ENCODE measurements around the gene NAB1.
A peak's percentile ranks its signal among the peaks of the same experiment; 100 is the strongest.
"Not testable (repeated sequence)": the region's sequence is repeated elsewhere in the genome, so short reads cannot be mapped to it uniquely, and the experiment has no call there.

NAB1 gene, protein sequence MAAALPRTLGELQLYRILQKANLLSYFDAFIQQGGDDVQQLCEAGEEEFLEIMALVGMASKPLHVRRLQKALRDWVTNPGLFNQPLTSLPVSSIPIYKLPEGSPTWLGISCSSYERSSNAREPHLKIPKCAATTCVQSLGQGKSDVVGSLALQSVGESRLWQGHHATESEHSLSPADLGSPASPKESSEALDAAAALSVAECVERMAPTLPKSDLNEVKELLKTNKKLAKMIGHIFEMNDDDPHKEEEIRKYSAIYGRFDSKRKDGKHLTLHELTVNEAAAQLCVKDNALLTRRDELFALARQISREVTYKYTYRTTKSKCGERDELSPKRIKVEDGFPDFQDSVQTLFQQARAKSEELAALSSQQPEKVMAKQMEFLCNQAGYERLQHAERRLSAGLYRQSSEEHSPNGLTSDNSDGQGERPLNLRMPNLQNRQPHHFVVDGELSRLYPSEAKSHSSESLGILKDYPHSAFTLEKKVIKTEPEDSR

DNA sequence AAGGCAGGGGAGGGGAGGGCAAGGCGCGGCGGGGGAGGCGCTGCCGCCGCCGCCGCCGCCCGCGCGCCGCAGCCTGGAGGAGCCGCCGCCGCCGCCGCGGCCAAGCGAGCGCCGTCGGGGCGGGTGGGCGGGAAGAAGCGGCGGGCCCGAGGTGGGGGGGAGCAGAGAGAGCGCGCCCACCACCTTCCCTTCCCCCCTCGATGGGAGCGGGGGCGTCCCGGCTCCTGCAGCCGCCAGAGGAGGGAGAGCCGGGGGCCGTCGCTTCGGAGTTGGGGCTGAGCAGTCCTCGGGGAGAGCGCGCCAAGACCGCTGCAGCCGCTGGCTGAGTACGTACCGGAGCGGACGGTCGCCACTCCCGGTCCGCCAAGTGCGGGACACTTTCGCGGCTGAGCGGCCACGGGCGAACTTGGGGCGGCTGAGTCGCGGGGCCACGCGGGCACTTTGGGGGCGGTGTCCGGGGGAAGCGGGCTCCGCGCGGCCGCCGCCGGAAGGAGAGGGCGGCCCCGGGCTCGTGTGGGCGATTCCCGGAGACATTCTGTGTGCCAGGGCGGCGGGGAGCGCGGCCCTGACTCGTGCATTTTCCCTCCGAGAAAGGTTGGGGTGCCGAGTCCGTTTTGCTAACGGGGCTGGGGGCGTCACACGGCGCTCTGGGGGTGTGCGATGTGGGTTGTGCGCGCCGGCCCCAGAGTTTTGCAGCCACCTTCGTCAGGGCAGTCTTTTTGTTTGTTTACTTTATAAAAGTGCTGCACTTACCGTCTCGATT, at the start of gene NAB1:
TSS of gene NAB1 (plus strand) at position 49 of the 763 bp plus-strand sequence. CDS start 10,094 bp downstream, outside the sequence.
- DNase-seq (ENCODE audit: low read depth in 2 of 2): peak; percentile 55 to 60

DNA sequence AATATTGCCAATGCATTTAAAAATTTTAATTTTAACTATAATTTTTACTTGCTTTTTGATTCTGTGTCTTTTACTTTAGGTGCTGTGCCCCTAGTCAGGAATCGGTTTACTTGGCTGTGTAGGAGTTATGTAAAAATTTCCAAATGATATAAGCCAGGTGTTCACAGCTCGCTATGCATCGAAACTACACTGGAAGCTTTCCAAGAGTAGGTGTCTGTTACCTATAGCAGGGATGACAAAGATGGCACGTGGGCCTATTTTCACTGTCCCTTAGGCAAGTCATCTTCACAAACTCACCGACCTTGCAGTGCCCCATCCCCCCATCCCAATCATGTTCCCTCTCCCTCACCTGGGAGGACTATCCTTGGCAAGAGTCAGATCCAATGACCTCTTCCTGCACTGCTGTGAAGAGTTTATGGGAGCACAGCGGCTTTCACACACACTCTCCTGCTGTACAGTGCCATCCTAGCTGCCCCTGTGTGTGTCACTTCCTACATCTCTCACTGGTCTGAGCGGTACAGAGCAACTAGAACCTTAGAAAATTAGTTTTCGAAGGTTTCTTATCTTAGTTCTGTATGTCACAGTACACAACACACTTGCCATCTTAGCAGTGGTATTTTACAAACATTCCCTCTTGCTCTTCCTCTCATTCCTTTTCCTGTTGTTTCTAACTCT, 49.2 kb upstream of the NAB1 start:
- DNase-seq (ENCODE audit: low read depth in 2 of 2): no peak

DNA sequence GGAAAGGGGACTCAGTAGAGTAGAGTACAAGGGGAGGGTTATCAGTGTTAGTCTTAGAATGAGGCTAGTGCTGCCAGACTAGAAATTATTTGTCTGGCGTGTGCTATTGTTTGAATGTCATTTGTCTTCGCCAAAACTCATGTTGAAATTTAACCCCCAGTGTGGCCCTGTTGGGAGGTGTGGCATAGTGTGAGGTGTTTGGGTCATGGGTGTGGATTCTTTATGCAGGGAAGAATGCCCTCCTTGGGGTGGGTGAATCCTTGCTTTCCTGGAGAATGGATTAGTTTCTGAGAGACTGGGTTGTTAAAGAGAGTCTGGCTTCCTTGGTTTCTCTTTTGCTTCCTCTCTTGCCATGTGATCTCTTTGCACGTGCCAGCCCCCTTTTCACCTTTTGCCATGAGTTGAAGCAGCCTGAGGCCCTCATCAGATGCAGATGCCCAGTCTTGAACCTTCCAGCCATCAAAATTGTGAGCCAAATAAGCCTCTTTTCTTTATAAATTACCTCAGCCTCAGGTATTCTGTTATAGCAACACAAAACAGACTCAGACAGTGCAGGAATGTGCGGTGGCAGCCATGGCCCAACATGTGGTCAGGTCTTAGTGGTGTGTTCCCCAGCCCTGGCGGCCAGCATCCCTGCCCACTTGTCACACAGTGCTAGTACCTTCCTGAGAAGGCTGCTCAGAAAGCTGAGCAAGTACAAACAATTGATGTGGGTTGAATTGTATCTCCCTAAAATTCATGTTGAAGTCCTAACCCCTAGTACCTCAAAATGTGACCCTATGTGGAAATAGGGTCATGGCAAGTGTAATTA, 48.4 kb upstream of the NAB1 start:
- no peak for DNase-seq (ENCODE audit: low read depth in 2 of 2)

DNA sequence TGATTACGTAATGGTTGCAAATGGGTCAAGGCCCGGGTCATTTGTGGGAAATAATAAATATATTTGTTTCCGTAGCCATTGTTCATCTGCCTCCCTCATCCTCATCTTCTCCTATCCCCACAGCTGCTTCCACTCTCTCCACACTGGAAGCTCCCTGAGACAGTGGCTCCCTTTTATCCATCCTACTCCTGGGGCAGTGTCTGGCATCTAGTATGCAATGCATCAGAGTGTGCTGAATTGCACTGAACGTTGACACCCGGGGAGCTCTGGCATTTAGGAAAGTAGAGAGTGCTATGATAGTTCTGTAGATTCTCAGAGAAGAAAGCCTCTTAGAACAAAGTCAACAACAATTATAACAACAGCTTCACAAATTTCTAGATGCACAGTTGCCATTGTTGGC, 45.5 kb upstream of the NAB1 start:
- no peak for DNase-seq (ENCODE audit: low read depth in 2 of 2)

DNA sequence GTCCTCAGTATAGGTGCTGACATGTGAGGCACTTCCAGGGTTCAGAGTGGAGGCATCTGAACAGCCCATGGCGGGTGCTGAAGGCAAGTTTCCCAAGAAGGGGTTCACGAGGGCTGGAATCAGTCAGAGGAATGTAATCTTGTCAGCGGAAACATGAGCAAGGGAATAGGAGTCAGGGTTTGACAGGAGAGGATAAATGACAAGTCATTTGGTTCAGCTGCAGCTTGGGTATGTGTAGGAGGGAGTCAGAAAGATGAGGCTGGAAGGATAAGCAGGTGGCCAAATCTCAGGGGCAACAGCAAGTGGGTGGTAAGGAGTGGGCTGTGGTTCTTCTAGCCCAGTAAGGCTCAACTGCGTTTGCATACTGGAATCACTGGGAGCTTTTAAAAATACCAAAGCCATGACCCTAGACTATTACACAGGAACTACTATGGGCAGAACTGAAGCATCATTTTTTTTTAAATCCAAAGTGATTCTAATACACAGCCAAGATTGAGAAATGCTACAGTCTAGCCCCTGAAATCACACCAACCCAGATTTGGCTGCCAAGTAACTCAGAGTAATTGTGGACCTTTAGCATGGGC, 41.8 kb upstream of the NAB1 start:
- DNase-seq (ENCODE audit: low read depth in 2 of 2): no peak

DNA sequence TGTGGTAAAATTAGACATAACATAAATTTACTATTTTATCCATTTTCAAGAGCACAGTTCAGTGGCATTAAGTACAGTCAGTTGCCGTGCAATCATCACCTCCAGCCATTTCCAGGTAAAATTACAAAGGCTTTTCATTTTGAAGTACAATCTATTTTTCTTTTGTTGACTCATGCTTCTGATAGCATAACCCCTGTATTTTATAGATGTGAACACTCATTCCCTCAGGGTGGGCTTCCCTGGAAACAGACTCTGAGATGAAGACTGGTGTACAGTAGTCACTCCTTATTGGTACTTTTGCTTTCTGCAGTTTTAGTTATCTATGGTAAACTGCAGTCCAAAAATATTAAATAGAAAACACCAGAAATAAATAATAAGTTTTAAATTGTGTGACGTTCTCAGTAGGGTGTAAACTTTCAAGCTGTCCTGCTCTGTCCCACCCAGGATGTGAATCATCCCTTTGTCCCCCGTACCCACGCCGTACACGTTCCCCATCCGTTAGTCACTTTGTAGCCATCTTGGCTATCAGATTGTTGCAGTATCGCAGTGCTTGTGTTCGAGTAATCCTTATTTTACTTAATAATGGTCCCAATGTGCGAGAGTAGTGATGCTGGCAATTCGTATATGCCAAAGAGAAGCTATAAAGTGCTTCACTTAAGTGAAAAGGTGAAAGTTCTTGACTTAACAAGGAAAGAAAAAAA, 41.1 kb upstream of the NAB1 start:
- no peak for DNase-seq (ENCODE audit: low read depth in 2 of 2)

DNA sequence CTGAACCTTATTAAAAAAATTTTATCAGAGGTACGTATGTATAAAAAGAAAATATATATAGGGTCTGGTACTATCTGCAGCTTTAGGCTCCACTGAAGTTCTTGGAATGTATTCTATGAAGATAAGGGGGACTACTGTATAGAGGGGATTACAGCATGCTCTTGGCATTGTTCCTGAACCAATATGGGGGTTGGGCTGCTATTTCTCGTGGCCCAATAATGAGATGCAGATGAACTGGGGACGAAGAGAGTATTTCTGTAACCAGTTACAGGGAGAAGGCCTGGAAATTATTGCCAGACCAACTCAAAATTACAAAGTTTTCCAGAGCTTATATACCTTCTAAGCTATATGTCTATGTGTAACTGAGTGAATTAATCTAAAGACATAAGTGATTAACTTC, 40.0 kb upstream of the NAB1 start:
- DNase-seq (ENCODE audit: low read depth in 2 of 2): not testable (repeated sequence)

DNA sequence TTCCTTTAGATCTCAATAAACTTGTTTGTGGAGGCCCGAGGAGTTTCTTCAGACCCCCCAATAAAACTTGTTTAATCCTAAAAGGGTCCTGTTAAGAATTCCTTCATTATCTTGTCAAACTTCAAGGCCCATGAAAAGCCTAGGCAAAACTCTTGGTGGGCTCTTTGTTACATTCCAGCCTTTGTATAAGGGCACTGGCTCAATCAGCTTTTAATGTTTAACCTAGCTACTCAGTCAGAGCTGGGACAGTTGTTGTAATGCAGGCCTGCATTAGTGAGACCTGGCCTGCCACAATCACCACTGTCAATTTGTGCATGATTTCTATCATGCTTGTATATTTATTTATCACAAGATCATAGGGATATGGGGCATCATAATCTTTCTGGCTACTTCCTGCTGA, 39.5 kb upstream of the NAB1 start:
- DNase-seq (ENCODE audit: low read depth in 2 of 2): not testable (repeated sequence)

DNA sequence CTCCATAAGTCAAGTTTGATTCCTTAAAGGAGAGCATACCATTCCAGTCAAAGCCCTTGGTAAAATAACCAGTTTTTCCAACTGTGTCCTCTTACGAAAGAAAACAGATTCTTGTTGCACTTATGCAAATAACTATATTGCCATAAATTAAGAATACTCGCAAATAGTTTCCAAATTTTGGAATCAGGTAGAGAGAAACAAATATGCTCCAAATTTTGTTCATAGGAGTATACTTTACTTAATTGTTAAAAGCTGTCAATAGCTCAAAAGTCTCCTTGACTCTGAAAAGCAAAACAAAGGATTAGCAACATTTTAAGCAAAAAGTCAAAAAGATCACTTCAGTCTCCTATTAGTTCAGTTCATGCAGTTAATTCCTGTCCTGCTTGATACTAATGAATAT, 38.4 kb upstream of the NAB1 start:
- DNase-seq (ENCODE audit: low read depth in 2 of 2): not testable (repeated sequence)

DNA sequence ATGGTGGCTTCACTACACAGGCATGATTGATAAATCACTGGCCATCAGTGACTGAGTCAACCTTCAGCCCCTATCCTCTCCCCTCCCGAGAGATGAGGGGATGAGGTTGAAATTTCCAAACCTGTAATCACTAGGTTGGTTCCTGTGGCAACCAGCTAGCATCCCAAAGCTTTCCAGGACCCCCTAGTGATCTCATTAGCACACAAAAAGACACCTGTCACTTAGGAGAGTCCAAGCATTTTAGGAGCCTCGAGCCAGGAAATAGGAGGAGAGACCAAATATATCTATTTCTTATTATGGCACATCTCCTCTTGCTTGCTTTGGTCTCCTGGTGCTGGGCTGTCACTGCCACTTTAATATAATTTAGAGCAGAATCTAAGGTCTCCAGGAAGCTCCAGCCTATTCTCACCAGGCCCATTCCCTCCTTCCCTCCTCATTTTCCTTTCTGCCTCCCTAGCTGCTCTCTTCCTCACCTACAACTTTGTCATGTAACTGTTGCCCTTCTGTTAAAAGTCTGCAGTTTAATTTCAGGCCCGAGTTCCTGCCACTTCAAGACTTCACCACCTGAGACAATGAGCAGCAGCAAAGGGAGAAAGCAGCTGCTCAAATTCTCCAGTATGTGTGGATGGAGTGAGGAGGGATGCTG, 33.2 kb upstream of the NAB1 start:
- no peak for DNase-seq (ENCODE audit: low read depth in 2 of 2)

DNA sequence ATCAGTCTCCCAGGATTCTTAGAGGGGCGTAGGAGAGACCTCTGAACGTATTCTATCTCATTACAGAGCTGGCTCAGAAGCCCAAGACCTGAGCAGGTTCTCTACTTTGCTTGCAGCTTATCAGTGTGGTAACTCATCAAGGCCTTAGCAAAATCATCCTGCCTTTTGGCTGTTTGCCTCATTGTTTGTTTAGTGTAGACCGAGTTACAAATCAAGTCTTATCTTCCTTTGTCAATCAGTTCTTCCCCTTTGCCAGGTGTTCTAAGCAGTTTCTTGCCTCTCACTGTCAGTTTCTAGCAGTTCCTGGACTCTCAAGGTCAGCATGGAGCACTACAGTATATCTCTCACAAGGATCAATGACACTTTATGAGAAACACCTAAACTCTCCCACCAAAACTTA, 30.9 kb upstream of the NAB1 start:
- no peak for DNase-seq (ENCODE audit: low read depth in 2 of 2)

DNA sequence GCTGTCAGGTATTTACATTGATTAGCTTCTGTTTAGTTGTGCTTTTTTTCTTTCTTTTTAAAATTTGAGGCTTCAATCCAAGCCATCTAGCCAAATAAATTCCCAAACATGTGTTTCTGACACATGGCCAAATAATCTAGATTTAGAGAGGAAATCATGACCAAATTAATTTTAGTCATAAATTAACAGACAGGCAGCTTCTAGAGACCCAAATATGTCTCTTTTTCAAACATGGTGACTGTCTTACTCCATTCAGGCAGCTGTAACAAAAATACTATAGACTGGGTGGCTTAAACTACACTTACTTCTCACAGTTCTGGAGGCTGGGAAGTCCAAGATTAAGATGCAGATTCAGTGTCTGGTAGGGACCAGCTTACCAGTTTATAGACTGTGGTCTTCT, 23.2 kb upstream of the NAB1 start:
- no peak for DNase-seq (ENCODE audit: low read depth in 2 of 2)

DNA sequence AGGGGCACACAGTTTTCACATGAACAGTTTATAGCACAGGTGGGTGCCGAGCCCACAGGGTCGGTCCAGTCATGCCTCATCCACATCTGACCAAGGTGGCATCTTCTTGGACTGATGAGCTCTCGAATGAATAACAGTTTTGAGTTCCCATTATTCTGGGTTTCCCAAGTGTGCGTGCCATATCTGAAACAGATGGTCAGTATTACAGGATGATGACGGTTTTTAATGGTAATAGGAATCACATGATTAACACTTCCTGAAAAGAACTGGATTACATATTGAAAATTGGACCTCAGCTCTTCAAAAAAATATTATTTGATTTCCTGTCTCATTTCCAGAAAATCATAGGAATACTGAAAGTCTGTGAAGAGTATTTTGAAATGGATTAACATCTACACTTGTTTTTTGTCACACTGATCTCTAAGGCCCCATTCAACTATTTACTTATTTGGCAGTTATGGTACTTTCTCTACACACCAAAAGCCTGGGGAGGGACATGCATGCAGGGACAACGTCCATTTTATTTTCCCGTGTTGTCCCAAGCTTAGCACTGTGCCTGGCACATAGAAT, 22.2 kb upstream of the NAB1 start:
- DNase-seq (ENCODE audit: low read depth in 2 of 2): no peak

DNA sequence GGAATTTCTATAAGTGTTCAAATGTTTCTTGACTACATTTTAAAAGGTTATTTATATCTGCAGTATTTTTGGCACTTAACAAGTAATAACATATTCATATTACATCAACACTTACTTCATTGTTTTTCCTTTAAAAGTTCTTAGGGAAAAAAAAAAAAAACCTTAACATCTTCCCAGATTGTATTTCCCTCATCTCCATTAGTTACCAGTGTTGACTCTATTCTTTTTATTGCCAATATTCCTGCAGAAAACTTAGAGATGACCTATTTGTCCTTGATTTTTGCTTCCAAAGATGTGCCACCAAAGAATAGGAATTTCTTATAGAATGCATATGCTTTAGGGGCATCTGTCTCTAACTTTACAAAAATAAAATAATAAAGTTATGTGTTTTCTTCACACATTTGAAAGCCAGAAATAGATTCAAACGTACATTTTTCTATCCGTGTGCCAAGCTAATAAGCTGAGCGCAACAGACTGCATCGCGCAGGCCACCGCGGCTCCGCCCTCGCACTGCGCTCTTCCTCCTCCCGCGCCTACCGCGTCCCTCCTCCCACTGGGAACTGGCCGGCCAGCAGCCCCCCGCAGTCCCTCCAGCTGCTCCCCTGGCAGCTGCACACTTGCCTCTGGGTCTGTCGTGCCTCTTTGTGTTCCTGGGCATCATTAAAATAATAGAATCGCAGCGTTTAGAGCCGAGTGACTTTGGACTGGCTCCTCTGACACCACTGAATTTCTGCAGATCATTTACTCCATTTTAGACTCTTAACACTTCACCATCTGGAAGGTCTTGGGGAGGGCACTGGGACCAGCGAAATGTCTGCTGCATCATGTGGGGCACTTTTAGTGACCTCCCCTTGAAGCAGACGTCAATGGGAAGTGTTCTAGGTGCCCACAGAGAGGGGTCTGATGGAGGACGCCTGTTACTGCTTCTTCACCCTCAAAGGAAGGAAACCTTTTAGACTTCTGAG, 21.2 kb upstream of the NAB1 start:
- no peak for DNase-seq (ENCODE audit: low read depth in 2 of 2)

DNA sequence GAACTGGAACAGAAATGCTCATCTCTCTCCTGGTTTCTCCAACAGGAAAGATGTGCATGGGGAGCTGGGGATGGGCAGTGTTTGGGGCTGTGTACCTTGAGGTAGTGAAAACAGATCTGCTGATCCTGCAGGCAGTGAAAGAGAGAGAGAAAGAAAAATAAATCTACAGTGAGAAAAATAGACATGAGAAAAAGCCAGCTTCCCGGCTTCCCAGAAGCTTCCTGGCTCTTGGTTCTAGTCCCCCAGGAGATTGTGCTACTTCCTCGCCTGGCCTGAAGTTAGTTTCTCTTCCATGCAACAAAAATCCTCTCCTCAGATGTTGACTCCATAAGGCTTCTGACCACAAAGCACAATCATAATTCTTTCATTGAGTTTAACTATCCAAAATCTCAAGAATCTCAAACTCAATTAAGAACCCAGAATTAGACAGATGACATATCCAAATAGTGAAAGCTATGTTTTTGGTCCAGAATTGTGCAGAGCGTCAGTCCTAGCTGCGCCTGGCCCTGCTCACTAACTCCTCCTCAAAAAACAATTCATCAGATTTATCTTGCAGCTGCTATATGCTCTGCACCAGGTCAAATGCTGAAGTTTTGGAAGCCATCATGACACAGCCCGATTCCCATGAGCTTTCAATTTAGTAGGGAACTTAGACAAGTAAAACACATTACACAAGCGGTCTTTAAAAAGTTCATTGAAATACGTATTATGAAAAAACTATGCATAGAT, 20.1 kb upstream of the NAB1 start:
- DNase-seq (ENCODE audit: low read depth in 2 of 2): no peak

DNA sequence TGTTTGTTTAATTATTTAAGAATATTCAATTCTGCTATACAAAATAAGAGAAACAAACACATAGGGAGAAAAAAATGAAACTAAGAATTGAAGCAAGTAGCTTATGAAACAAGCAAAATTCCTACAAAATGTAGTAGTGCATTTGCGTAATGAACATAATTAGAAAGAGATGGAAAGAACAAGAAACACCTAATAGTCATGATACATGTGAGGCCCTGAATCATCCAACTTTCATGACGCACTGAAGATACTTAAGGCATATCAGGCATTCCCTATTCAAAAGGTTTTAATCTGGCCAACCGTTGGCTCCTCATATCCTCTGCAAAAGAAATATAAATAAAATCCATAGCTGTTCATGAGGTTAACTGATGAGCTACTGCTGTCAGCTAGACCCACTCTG, 14.5 kb upstream of the NAB1 start:
- no peak for DNase-seq (ENCODE audit: low read depth in 2 of 2)

DNA sequence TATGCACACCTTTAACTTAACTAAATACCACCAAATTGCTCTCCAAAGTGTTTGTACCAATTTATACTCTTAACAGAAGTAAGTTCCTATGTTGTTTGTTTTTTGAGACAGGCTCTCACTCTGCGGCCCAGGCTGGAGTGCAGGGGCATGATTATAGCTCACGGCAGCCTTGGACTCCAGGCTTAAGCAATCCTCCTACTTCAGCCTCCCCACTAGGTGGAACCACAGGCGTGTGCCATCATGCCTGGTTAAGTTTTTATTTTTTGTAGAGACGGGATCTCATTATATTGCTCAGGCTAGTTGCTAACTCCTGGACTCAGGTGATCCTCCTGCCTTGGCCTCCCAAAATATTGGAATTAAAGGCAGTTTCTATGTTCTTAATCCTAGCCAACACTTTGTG, 13.1 kb upstream of the NAB1 start:
- no peak for DNase-seq (ENCODE audit: low read depth in 2 of 2)

DNA sequence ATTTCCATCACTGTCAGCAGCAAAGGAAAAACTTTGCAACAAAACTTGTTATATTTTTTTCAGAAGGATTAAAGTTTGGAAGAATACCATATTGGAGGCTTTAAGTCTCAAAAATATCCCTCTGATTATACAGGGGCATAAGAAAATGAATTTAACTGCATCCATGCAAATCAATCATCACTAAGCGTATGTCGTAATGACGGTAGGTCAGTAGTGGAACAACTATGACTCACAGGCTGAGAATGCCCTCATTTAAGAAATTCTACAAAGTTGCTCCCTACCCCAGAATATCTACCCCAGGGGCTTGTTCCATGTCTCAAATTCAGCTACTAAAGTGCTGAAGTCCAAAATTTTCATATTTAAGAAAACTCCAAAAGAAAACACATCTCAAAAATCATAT, 12.5 kb upstream of the NAB1 start:
- no peak for DNase-seq (ENCODE audit: low read depth in 2 of 2)

All from stimulated activated CD4-positive, alpha-beta T cell treated with anti-CD3 and anti-CD28 coated beads, Interleukin-1b, Interleukin-23, amount 100 ng/mL, for 4 hours (primary cell).